Vagina (tissue), 2 donors: ENCODE measurements around the gene TMEM178B.

ENCODE experiments used
- POLR2A ChIP-seq, 2 donors: fragments of 450-650 bp; IDR thresholded peaks; one replicate each; pipeline ENCODE4 v1.6.1; 2017; ENCODE audit warnings: antibody characterized with exemption in 2 of 2, mild to moderate bottlenecking in 2 of 2, moderate library complexity in 2 of 2
- TF ChIP-seq, protein P1 (sequence below), 3 experiments: fragments of 450-650 bp in 2 of 3; fragments of 200-600 bp in 1 of 3; sonication (generic) in 1 of 3; IDR thresholded peaks; one replicate each; pipeline ENCODE4 v1.5.1; 2017 to 2019; ENCODE audit warnings: antibody characterized with exemption in 3 of 3, mild to moderate bottlenecking in 2 of 3, moderate library complexity in 2 of 3

DNA sequence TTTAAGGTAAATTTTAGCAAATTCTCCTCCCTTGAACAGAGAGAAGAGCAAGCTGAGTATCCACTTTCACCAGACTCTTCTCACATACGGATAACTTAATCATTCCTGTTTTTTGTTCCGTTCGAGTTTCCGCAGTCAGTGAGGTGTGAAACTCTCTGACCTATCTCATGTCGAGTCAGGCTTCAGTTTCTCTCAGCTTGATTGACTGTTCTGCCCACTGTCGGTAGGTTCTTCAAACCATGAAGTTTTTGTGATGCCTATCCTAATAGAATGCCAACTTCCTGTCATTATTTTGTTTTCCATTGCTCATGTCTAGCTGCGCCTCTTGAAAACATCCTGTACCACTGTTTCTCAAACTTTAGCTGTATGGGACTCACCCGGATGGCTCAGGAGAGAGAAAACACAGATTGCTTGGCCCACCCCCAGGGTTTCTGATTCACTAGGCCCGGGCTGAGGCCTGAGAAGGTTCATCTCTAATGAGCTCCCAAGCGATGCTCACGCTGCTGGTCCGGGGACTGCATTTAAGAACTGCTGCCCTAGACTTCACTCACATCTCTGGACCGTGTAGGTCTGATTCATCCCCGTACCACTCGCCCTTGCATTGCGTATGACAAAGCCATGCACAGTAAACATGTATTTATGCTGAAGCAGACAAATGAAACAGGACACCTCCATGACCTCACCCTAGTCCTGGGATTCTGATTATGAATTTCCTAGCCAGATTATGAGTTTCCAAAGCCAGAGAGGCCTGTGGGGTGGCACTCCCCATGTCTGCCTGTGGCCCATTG is 269.0 kb downstream of the TMEM178B start:
- TF ChIP-seq, protein P1, sequence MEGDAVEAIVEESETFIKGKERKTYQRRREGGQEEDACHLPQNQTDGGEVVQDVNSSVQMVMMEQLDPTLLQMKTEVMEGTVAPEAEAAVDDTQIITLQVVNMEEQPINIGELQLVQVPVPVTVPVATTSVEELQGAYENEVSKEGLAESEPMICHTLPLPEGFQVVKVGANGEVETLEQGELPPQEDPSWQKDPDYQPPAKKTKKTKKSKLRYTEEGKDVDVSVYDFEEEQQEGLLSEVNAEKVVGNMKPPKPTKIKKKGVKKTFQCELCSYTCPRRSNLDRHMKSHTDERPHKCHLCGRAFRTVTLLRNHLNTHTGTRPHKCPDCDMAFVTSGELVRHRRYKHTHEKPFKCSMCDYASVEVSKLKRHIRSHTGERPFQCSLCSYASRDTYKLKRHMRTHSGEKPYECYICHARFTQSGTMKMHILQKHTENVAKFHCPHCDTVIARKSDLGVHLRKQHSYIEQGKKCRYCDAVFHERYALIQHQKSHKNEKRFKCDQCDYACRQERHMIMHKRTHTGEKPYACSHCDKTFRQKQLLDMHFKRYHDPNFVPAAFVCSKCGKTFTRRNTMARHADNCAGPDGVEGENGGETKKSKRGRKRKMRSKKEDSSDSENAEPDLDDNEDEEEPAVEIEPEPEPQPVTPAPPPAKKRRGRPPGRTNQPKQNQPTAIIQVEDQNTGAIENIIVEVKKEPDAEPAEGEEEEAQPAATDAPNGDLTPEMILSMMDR (IDR thresholded peaks at IDR 0.05) = no peak
- no peak for TF ChIP-seq POLR2A (IDR thresholded peaks at IDR 0.05)
